HK-2 (cell line): Measurements from ENCODE around the gene HS3ST3B1.

Source experiments
- DNase-seq: peaks from one replicate; pipeline ENCODE4 v3.0.0-alpha.2; 2018; ENCODE audit not compliant: unreplicated experiment

Gene HS3ST3B1

DNA sequence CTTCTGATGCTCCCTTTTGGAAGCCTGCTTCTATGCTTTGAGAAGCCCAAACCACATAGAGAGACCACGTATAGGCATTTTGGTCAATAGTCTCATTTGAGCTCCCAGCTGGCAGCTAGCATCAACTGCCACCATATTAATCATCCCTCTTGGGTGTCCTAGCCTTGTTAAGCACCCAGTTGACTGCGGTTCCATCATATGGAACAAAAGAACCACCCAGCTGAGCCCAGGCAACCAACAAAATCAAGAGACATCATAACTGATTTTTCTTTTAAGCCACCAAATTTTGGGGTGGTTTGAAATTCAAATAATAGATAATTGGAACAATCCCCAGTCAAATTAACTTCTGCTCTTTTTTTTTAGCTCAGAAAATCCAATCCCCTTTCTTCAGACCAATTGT, 53.9 kb downstream of the HS3ST3B1 start:
- no peak for DNase-seq

DNA sequence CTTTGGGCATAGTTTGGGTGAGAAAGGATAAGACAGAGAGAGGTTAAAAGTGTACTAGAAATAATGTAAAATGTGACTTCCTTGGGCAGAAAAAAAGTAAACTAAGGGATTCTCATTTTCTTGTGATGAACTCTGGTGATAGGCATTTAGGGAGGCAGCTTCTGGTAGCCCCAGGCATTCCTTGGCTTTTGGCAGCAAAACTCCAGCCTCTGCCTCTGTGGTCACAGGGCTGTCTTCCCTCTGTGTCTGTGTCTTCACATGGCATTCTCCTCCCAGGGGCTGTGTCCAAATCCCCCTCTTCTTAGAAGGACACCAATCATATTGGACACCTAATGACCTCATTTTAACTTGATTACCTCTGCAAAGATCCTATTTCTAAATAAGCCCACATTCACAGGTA, 54.7 kb downstream of the HS3ST3B1 start:
- no peak for DNase-seq

DNA sequence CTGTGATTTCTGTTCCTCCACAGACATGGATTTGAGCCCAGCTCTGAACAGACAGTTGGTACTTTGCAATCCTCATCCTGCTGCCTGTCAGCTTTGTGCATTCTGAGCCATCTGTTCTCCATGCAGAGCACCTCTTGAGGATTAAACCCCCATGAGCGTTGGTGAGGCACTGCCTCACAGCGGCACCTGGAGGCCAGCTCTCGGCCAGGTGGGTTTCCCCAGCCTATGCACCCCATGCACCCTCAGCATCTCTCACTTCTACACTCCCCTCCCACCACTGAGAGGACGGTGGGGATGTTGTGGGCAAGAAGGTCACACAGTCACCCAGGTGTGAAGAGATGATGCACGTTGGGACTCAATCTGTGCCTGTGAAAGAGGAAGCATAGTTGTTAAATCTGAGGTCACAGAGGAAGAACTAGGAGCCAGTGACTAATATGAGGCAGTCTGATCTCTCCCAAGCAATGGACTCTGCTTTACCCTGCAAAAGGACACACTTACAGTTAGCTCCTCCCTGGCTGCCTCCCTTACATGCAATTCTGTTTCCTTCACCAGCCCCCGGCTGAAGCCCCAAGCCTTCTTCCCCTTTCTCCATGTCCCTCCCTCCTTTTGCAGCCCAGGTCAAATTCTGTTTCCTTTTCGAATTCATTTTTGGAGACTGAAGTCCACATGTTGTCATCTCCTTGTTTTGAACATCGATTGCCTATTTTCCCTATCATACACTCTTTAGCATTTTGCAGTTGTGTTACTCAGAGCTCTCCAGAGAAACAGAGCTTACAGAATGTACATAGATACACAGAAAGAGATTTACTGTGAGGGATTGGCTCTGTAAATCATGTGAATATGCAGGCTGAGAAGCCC, 58.5 kb downstream of the HS3ST3B1 start:
- no peak for DNase-seq

DNA sequence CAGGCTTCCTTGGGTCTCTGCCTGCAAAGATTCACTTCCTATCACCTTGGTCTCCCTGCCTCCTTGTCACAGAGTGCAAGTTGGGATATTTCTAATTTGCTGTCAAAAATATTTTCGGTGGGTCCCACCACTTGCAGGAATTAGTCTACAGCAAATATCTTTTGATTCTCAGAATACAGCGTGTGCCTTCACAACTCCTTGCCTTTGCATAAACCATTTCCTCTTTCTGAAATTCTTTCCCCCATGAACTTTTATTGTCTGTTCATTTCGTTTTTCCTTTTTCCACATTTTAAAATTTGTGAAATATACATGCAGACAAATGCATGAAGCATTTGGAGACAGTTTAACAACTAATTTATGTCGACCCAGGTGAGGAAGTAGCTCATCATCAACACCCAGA, 60.0 kb downstream of the HS3ST3B1 start:
- no peak for DNase-seq

DNA sequence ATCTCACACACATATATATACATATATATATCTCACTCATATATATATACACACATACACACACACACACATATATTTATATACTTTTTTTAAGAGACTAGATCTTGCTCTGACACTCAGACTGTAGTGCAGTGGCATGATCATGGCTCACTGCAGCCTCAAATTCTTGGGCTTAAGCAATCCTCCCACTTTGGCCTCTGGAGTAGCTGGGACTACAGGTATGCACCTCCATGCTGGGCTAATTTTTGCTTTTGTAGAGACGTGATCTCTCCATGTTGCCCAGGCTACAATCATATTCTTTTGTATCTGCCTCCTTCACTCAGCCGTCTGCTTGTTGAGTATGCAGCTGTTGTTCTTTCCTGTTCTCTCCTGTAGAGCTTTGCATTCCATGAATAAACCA, 60.6 kb downstream of the HS3ST3B1 start:
- DNase-seq: no peak

DNA sequence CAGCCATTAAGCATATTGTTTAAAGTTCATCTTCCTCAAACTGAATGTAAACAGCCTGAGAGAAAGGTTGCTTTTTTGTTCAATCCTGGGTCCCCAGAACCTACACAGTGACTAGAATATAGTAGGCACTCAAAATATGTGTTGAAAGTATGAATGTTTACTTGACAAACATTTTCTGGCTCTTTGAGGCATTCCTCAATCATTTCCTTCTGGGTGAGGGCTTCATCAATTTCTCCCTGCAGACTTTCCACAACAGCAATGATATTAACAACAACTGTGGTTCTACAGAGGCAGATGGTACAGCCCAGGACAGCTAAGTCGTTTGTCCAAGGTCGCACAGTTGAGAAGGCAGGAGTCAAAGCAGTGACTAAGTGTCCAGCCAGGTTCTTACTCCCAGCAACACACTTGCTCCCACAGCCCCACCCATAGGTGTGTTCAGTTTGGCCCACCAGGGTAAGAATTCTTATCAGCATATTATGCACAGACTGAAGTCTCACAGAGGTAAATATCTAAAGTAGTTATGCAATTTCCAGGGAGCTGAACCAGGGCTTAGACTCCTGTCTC, 61.1 kb downstream of the HS3ST3B1 start:
- no peak for DNase-seq

DNA sequence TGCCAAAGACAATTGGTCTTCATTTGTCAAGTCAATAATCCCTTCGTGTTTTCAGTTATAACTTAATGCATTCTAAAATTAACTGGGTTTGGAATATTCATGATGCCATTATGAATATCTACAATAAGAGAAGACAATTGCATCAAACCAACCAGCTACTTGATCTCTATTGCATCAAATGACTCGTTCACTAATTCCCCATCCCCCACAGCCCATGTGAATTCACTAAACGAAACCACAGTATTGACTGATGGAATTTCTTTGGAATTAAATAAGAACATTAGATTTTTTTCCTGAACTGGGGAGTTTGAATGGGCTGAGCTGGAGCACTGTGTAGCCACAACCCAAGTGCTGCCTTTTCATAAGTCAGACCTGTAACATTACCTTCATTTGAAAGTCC, 65.3 kb downstream of the HS3ST3B1 start:
- no peak for DNase-seq

DNA sequence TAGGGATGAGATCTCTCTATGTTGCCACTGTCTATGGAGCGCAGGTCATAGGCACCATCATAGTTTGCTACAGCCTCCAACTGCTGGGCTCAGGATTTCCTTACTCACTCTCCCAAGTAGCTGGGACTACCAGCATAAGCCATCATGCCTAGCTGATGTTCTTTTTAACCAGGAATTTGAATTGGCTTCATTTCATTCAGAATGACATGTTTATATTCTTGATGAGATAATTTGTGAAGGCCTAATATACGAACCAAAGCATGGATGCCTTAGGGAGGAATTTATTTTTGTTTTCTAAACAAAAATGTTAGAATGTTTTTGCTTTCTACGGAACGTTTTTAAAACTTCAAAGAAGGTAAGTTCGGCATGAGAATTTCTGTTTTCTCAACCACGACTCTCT, 71.6 kb downstream of the HS3ST3B1 start:
- DNase-seq: no peak

DNA sequence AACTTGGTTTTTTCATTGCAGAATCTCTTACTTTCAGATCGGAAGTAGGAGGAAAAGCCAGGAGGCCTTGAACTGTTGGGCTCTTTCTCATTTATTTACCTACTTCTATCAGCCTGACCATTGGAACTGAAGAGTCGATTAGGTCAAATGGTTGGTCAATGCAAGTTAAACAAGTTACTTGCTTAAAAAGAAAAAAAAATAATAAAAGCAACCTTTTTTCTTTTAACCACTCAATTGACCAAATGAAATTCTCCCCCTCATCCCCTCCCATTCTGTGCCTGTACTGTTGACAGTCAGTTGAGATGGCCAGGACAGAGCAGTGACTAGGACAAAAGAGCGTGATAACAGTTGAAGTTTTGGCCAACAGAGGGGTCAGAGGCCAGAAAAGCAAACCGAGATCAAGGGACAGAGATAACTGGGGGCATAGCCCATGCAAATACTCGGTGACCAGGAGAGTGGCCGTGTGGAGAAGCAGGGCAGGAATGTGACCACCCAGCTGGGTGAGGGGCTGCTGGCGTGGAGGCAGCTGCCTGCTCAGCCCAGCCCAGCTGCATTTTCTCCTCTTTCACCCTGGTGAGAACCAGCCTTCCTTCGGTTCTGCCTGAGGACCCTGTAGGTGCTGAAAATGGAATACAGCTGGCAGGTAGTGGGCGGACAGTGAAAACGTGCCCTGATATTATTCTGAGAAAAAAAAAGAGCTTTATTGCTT, 72.2 kb downstream of the HS3ST3B1 start:
- DNase-seq: no peak

DNA sequence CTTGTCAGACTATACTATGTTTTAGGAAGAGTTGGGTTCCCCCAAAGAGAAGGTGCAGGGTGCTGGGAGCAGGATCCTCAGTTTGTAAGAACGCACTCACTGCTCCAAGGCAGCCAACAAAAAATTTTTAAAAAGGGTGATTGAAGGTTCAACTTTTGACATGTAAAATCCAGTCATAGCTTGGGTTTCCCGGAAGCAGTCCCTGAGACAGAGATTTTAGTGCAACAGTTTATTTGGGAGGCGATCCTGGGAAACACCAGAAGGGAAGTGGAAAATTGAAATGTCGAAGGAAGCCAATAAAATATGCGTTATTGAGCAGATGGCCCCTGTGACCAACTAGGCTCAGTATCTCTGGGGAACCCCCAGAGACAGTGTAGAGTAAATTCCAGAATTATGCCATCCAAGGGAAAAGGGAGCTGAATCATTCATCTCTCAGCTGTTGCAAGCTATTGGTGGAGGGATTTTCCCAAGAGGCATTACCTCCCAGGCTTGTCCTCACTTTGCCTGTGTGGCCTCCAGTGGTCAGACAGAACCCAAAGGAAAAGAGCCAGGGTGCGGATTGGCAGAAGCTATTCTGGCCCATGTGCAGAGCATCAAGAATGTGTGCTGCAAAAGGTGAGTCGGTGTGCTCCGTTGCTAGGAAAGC, 72.9 kb downstream of the HS3ST3B1 start:
- peak; percentile 8 for DNase-seq

DNA sequence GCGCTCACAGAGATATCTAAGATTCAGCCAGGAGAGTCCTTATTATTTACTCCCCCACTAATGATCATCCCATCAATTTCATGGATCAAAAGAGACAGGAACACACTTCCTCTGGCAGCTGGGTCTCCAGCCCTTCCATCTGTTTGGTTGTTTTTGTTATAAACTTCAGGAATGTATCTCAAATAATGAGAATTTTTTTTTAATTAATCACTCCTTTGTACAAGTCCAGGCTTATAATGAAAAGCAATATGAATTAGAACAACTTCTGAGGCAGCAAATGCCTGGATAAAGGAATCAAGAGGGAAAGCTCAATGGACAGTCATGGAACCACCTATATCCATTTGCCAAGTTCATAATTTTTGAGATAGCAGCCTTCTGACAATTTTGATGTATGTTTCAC, 73.4 kb downstream of the HS3ST3B1 start:
- DNase-seq: no peak

DNA sequence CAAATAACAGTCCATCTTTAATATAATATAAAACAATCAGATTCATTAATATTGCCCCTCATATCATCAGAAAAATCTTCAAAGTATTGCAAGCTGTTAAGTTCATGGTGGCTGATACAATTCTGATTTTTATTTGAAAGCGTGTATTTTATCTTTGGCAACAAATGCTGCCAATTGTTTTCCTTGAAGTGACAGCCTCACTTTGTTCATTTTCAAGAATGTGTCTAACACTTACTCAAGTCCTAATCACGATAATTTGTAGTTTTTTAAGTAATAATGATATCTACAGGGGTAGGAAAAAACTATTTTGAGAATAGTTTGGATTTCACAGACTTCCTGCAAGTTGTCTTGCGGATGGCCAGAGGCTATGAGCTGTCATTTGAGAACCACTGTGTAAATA, 75.8 kb downstream of the HS3ST3B1 start:
- DNase-seq: no peak

DNA sequence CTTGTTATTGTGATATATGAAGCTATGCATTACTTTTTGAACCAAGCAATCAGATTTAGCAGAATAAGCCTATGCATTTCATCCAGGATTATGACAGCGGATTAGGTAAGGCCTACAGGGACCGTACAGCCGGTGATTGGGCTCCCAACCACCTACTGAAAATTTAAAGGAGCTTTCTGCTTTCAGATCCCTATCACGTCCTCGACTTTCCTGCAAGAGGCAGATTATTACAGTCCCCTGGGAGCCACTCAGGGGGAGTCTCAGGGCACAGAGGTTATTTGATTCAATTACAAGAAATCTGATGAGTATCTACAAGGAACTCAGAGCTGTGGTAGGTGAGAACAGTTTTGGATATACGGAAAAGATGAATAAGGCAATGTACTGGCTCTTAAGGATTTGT, 80.7 kb downstream of the HS3ST3B1 start:
- no peak for DNase-seq

DNA sequence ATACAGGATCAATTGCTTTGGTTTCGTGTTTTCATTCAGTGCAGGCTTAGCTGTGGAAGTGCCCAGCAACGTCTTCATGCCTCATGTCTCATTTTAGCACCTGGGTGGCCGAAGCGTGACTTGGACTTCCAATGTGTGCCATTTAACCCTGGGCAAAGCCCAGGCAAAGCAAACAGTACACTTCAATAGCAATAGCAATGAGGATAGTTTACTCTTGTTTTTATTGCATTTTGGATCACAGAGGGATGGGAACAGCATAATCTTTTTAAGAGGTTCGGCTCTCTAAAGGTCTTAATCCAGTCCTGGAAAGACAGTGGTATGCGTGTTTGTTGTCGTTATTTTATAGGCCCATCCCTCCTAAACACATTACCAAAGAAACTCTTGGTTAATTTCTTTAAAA, 86.2 kb downstream of the HS3ST3B1 start:
- DNase-seq: no peak

DNA sequence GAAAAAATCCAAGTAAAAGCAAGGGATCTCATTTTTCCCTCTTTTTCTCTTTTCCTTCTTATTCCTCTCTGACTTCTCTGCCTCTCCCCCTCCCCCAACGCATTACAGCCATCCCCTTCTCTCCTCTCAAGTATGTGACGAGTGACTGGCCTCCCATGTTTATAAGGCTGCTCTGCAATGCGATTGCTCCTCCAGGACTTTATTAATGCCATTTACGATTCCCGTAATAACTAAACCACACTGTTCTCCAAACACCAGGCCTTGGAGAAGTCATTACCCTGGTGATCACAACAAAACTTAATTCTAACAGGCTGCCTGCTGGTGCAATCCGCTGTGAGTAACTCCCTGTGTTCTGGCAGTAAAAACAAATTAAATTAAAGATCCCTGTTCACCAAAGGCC, 88.8 kb downstream of the HS3ST3B1 start:
- DNase-seq: no peak

DNA sequence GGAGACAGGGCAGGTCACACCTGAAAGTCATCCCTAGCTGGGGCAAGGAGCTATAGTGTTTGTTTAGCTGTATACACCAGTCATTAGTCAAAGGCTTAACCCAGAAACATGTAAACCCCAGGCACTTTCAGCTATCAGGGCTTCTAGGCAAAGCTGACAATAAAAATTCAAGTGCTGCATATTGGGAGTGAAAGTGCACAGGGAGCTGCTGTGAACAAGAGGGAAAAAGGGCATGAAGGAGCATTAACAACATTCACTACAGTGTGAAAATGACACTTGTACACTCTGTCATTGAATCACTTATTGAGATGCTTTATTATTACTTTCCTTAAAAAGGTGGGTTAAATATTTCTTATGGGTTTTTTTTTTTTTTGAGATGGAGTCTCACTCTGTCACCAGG, 92.8 kb downstream of the HS3ST3B1 start:
- no peak for DNase-seq

DNA sequence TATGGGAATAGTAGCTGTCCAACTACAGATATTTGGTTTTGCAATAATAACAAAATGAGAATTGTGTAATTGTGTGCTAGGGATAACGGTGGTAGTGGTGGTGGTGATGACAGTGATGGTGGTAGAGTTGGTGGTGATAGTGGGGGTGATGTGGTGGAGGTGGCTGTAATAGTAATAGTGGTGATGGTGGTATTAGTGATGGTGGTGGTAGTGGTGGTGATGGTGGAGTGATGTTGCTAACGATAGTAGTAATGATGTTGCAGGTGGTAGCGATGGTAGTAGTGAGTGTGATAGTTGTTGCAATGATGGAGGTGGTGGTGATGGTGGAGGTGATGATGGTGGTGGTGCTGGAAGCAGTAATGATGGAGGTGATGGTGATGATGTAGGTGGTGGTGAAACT, 94.4 kb downstream of the HS3ST3B1 start:
- DNase-seq: no peak

DNA sequence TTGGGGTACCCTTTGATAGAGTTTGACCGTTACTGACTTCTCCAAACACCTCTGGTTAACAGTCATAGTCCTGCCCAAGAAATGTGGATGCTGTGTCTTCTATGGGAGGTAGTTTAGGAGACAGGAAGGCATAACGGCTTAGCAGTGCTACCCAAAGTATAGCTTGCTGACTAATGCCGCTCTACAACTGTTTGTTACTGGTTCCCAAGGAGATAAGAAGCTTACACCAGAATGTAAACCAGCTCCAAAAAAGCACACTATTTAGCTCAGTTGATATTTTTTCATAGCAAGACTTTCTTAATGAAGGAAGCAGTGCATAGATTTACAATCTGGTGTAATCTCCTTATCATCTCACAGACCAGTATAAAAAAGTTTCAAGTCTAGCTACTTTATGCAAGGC, 95.7 kb downstream of the HS3ST3B1 start:
- no peak for DNase-seq

DNA sequence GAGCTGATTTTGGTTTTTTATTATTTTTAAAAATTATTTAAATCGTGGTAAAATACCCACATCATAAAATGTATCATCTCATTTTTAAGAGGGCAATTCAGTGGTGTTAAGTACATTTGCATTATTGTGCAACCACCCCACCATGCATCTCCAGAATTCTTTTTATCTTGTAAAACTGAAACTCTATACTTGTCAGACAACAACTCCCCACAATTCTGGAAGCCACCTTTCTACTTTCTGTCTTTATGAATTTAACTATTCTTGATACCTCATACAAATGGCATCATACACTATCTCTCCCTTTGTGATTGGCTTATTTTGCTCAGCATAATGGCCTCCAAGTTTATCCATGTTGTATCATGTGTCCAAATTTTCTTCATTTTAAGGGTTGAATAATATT, 97.9 kb downstream of the HS3ST3B1 start:
- no peak for DNase-seq
